GM12872 (cell line): Measurements from ENCODE around the gene AFF3.

Experiments used
- TF ChIP-seq, protein P1 (sequence below): IDR thresholded peaks from 3 replicates; pipeline ENCODE4 v1.5.1; 2011; ENCODE audit warnings: low read depth, mild to moderate bottlenecking, low read length, moderate library complexity; ENCODE audit not compliant: insufficient read depth

Gene AFF3

DNA sequence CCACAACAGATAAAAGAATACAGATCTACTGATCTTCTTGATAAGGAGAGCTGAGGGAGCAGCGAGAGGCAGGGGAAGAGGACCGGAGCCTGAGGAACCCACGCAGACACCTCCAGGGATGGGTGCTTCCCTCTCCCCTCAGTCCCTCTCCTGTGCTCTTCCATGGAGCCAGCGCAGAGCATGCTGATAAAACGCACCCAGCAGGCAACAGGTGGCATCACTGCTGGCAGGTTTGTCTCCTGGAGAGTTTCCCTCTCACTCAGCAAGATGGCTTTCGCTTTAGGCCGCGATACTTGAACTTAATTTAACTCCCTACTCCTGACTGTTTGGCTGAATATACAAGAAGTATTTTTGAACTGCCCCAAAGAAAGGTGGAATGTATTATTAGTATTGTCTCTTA lies 489.5 kb downstream of the AFF3 start:
- TF ChIP-seq, protein P1, sequence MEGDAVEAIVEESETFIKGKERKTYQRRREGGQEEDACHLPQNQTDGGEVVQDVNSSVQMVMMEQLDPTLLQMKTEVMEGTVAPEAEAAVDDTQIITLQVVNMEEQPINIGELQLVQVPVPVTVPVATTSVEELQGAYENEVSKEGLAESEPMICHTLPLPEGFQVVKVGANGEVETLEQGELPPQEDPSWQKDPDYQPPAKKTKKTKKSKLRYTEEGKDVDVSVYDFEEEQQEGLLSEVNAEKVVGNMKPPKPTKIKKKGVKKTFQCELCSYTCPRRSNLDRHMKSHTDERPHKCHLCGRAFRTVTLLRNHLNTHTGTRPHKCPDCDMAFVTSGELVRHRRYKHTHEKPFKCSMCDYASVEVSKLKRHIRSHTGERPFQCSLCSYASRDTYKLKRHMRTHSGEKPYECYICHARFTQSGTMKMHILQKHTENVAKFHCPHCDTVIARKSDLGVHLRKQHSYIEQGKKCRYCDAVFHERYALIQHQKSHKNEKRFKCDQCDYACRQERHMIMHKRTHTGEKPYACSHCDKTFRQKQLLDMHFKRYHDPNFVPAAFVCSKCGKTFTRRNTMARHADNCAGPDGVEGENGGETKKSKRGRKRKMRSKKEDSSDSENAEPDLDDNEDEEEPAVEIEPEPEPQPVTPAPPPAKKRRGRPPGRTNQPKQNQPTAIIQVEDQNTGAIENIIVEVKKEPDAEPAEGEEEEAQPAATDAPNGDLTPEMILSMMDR = no peak

DNA sequence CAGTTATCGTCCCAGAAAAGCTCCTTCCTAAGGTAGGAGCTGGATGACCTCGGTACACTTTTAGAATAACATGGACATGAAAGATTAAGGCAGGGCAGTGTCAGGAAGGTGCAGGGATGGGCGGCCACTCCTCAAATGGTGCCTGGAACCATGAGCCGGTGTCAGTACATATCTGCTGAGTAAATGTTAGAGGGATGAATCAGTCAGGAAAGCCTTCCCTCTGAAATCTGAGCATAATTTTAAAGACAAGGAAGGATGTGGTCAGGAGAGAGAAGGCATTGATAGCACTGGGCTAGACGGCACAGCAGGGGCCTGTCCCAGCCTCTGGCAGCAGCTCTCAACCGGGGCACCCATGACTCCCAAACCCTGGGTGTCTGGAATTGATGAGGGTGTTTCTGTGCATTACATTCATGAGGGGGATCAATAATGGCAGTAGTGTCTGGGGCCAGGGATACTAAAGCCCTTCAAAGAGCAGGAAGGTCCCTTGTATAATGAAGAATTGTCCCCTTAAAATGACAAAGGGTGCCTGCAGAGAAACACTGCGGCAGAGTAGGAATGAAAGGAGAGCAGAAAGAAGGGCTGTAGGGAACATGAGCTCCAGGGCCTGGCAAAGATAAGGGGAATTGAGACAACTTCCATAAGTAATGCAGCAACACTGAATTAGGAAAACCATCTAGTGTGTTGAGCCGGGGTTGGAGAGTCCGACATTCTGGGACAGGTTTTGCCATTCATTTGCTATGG lies 490.3 kb downstream of the AFF3 start:
- TF ChIP-seq, protein P1 = no peak

DNA sequence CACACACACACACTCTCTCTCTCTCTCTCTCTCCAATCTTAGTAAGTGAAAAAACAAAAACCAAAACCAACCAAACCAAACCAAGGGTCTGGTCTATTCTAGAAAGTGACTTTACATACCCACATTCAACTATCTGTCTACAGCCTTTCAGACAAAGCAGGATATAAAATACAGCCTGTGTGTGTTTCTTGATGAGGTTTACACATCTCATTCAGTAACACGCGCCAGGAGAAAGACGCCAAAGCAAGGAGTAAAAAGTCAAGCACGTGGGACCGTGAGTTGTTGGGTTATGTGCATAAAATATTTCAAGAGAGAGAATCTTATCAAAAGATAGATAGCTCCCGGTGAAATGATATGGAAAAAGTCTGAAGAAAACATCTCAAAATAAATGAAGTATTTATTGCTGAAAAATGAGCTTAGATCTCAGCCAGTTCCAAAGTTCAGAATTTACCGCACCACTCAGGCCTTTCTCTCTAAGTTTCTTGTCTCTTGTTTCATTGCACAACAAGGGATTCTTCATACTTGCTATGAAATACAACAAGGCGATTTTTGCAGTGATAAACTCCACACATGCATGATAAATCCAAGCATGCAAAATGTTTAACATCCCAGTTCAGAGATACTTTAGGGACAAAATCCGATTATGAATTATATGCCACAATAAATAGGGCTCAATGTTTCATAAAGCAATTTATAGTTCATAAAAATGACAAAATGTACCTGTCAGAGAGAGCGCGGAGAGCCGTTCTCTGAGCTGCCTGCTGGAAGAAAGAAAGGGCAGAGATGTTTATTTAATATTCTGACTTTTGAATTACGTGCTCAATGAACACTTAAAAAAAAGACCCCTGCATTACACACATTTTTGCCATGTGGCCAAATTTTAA lies 493.2 kb downstream of the AFF3 start:
- TF ChIP-seq, protein P1 = no peak

DNA sequence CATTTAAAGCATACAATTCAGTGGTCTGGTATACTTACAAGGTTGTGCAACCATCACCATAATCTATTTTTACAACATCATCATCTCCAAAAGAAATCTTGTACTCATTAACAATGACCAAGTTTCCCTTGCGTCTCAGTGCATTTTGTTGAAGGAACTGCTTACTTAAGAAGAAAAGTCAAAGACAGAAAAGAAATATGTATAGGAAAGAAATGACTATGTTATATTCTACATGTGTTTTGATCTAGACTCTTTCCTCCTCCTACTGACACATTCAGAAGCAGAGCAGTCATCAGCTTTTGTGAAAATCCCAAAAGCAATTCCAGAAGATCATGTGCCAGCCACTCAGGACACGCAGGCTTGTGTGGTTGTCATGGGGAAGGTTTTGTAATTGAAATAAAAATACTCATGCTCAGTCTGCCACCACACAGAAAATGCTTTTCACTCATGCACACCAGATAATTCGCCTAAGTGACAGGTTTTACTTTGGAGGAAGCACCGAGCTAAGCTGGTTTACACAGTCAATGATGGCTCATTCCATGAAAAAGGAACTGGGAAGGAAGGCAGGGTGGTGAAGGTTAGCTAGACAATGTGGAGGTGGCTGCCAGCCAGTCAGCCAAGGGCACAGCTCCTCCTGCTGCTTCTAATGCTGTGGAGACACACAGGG lies 494.1 kb downstream of the AFF3 start:
- TF ChIP-seq, protein P1 = no peak

- TF ChIP-seq, protein P1 = no peak
Observed at GRCh38 chr2:99645960-99646359, 496.4 kb downstream of the AFF3 start.

DNA sequence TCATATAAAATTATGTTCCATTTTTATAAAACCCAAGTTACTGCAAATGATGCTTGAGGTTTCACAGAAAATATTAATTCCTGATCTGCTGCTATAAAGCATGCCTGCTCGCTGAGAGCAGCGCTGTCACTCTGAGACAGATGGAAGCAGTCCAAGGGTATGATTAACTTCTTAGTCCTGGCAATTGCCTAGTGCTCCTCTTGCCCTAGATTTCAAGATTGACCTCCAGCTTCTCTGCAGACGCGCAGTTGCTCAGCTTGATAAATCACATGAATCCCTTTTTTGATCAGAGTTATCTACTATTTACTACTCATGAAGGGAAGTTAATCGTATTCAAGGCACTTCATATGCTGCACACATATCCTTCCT lies 498.0 kb downstream of the AFF3 start:
- TF ChIP-seq, protein P1 = no peak

- TF ChIP-seq, protein P1 = no peak
Observed at GRCh38 chr2:99643787-99644418, 498.5 kb downstream of the AFF3 start.
